OCI-LY7 (cell line): ENCODE results near the gene HPSE2. TPM values are rescaled to one million over a fixed set of nuclear protein-coding genes. Genes with fewer than 3 reads are reported as not detected.

Source experiments
- BruUV-seq: library from RNA; stranded (reverse); fragments of 400-500 nt; replicated peaks from 2 replicates; lab custom pipeline; 2021; lab: Mats Ljungman, UMichigan
- CTCF ChIA-PET: fragments of 300-600 bp; sonication (Branson Sonifier 250); formaldehyde crosslinking; loops from one replicate; lab custom pipeline; 2022; ENCODE audit warnings: antibody characterized with exemption; ENCODE audit not compliant: unreplicated experiment; lab: Charles Lee
- POLR2A ChIA-PET: fragments of 300-600 bp; sonication (Branson Sonifier 250); formaldehyde crosslinking; loops from one replicate; lab custom pipeline; 2022; ENCODE audit warnings: antibody characterized with exemption; lab: Charles Lee
- DNase-seq: peaks from one replicate; pipeline ENCODE4 v3.0.0-alpha.2; 2015; ENCODE audit warnings: low spot score
- H2AFZ ChIP-seq: fragments of 200-600 bp; sonication (generic), shearing (Covaris generic); 2 replicates; pipeline ENCODE4 v1.6.1; 2014; ENCODE audit warnings: mild to moderate bottlenecking, antibody characterized with exemption, low read length, moderate library complexity
- H3K27ac ChIP-seq: fragments of 200-600 bp; sonication (generic); 2 replicates; pipeline ENCODE4 v1.5.1; 2014; ENCODE audit warnings: mixed run types, low read depth, mild to moderate bottlenecking, moderate library complexity, low read length, inconsistent platforms; ENCODE audit not compliant: poor library complexity, severe bottlenecking
- H3K36me3 ChIP-seq: fragments of 200-600 bp; sonication (generic); 2 replicates; pipeline ENCODE4 v1.6.1; 2014; ENCODE audit warnings: mild to moderate bottlenecking, antibody characterized with exemption, low read length, moderate library complexity, mixed read lengths; ENCODE audit not compliant: insufficient read depth
- H3K4me1 ChIP-seq: fragments of 200-600 bp; sonication (generic); 2 replicates; pipeline ENCODE4 v1.5.1; 2014; ENCODE audit warnings: mild to moderate bottlenecking, low read length; ENCODE audit not compliant: insufficient read depth, poor library complexity, severe bottlenecking
- H3K4me2 ChIP-seq: fragments of 200-600 bp; sonication (generic); 2 replicates; pipeline ENCODE4 v1.6.1; 2014; ENCODE audit warnings: mild to moderate bottlenecking, low read length
- H3K4me3 ChIP-seq: fragments of 200-600 bp; sonication (generic); 2 replicates; pipeline ENCODE4 v1.5.1; 2014; ENCODE audit warnings: mild to moderate bottlenecking, low read depth, low read length; ENCODE audit not compliant: poor library complexity, severe bottlenecking
- H3K79me2 ChIP-seq: fragments of 200-600 bp; sonication (generic); 2 replicates; pipeline ENCODE4 v1.6.1; 2016; ENCODE audit warnings: low read depth, mild to moderate bottlenecking, low read length, moderate library complexity, mixed read lengths; ENCODE audit not compliant: insufficient read depth
- H3K9me2 ChIP-seq: fragments of 200-600 bp; sonication (generic); 2 replicates; pipeline ENCODE4 v1.6.1; 2016; ENCODE audit warnings: mild to moderate bottlenecking, low read length, mixed read lengths; ENCODE audit not compliant: insufficient read depth
- H3K9me3 ChIP-seq: fragments of 200-600 bp; sonication (generic); 2 replicates; pipeline ENCODE4 v1.6.1; 2014; ENCODE audit warnings: mild to moderate bottlenecking, mixed run types, low read length, mixed read lengths
- H4K20me1 ChIP-seq: fragments of 200-600 bp; sonication (generic); 2 replicates; pipeline ENCODE4 v1.6.1; 2014; ENCODE audit warnings: mild to moderate bottlenecking, antibody characterized with exemption, low read length, moderate library complexity, mixed read lengths; ENCODE audit not compliant: insufficient read depth
- CTCF ChIP-seq: fragments of 200-600 bp; sonication (generic); conservative IDR thresholded peaks from 2 replicates; pipeline ENCODE4 v1.5.1; 2014; ENCODE audit warnings: mild to moderate bottlenecking, antibody characterized with exemption, low read length, moderate library complexity, mixed read lengths
- EZH2phosphoT487 ChIP-seq: fragments of 200-600 bp; sonication (generic); IDR thresholded peaks from 2 replicates; pipeline ENCODE4 v1.6.1; 2018; ENCODE audit warnings: low read depth, borderline replicate concordance, mild to moderate bottlenecking, mixed run types, antibody characterized with exemption, low read length, moderate library complexity, mixed read lengths
- intact Hi-C: fragments of 100-400 bp; cut with micrococcal nuclease; formaldehyde crosslinking; loops from one replicate; pipeline ENCODE4 v1.10.0; 2022; ENCODE audit not compliant: unreplicated experiment
- total RNA-seq, 2 experiments: library from RNA; depleted of rRNA in 1 of 2; stranded (reverse); fragments of >200 nt in 1 of 2; shearing (Covaris generic) in 1 of 2; gene quantifications; 2 replicates each; pipeline ENCODE4 v1.2.3, GENCODE V29; 2014 to 2022

Gene HPSE2
- total RNA-seq, 2 experiments from 2014 or later, result not detected

GRCh38 chr10:99045671-99046070 is 190.0 kb downstream of the HPSE2 start:
- Histone ChIP-seq H3K36me3 (no peaks in the 10 kb centered on the region), H3K4me2 (no peak overlapping the region), H3K9me3 (no peaks in the 10 kb centered on the region), H3K27ac (no peak overlapping the region), H3K79me2 (no peaks in the 10 kb centered on the region), H3K9me2 (no peaks in the 10 kb centered on the region), H3K4me1 (no peaks in the 10 kb centered on the region), H4K20me1 (no peaks in the 10 kb centered on the region), H3K4me3 (no peak overlapping the region), H2AFZ (no peak overlapping the region)
- no peak for DNase-seq
- CTCF ChIA-PET, result no interaction called here
- TF ChIP-seq CTCF (no peak), EZH2phosphoT487 (no peak)
- POLR2A ChIA-PET, result no interaction called here
- BruUV-seq, result no TSS peak
- intact Hi-C loops, result no loop called here

- H3K9me3 ChIP-seq, result no peaks in the 10 kb centered on the region
- H3K27ac ChIP-seq, result no peak overlapping the region
- no peaks in the 10 kb centered on the region for H4K20me1 ChIP-seq
- intact Hi-C loops, result loop anchor here (2.0 kb wide), 1 partner anchor 575 kb away; no protein-coding TSS in a partner anchor
- no peak for DNase-seq
- no TSS peak for BruUV-seq
- no peaks in the 10 kb centered on the region for H3K79me2 ChIP-seq
- H3K4me2 ChIP-seq, result no peak overlapping the region
- no peaks in the 10 kb centered on the region for H3K36me3 ChIP-seq
- no peak overlapping the region for H2AFZ ChIP-seq
- ChIA-PET CTCF (no interaction called here), POLR2A (no interaction called here)
- H3K4me3 ChIP-seq, result no peak overlapping the region
- H3K9me2 ChIP-seq, result no peaks in the 10 kb centered on the region
- TF ChIP-seq EZH2phosphoT487 (no peak), CTCF (no peak)
- no peaks in the 10 kb centered on the region for H3K4me1 ChIP-seq
Measured at GRCh38 chr10:99042051-99042771, 193.4 kb downstream of the HPSE2 start.

- no peak overlapping the region for H3K4me2 ChIP-seq
- H3K79me2 ChIP-seq, result no peaks in the 10 kb centered on the region
- H3K27ac ChIP-seq, result no peak overlapping the region
- no peaks in the 10 kb centered on the region for H3K4me1 ChIP-seq
- ChIA-PET POLR2A (interaction anchor here (0.6 kb wide), 1 partner anchor 16 kb away, joined by 3 read pairs; no protein-coding TSS in a partner anchor), CTCF (no interaction called here)
- H3K9me3 ChIP-seq, result no peaks in the 10 kb centered on the region
- no peaks in the 10 kb centered on the region for H3K9me2 ChIP-seq
- H3K36me3 ChIP-seq, result no peaks in the 10 kb centered on the region
- no peak overlapping the region for H2AFZ ChIP-seq
- no peak overlapping the region for H3K4me3 ChIP-seq
- BruUV-seq, result no TSS peak
- no peaks in the 10 kb centered on the region for H4K20me1 ChIP-seq
- DNase-seq, result no peak
- TF ChIP-seq CTCF (no peak), EZH2phosphoT487 (no peak)
- intact Hi-C loops, result no loop called here
Measured at GRCh38 chr10:99041468-99041867, 194.2 kb downstream of the HPSE2 start.
